Activated CD8-positive, alpha-beta T cell treated with anti-CD3 and anti-CD28 coated beads for 36 hours (primary cell): ENCODE results near the gene SEMG1. TPM values are rescaled to one million over a fixed set of nuclear protein-coding genes. Genes with fewer than 3 reads are reported as not detected.
A peak's percentile ranks its signal among the peaks of the same experiment; 100 is the strongest.

Source experiments
- ATAC-seq: fragments of 200-7000 bp; cut with Tn5 transposase; one replicate; pipeline ENCODE4 v1.10.0; 2021; ENCODE audit warnings: mild to moderate bottlenecking, moderate library complexity
- CTCF ChIA-PET: fragments of 350-600 bp; sonication (Branson Sonifier 250); formaldehyde crosslinking; loops from one replicate; lab custom pipeline; 2021; ENCODE audit warnings: antibody characterized with exemption; lab: Charles Lee
- POLR2A ChIA-PET: fragments of 350-600 bp; sonication (Branson Sonifier 250); formaldehyde crosslinking; loops from one replicate; lab custom pipeline; 2021; ENCODE audit warnings: antibody characterized with exemption; lab: Charles Lee
- DNase-seq: peaks from one replicate; pipeline ENCODE4 v3.0.0-alpha.2; 2020
- H3K27ac Mint-ChIP-seq: one replicate; pipeline ENCODE4 v1.8.0; 2021; ENCODE audit warnings: mild to moderate bottlenecking, mixed read lengths
- H3K27me3 Mint-ChIP-seq: one replicate; pipeline ENCODE4 v1.8.0; 2021; ENCODE audit warnings: mixed read lengths
- H3K36me3 Mint-ChIP-seq: one replicate; pipeline ENCODE4 v1.8.0; 2021; ENCODE audit warnings: low read depth, mixed read lengths
- H3K4me1 Mint-ChIP-seq: one replicate; pipeline ENCODE4 v1.8.0; 2021; ENCODE audit warnings: low read depth, mixed read lengths
- H3K4me3 Mint-ChIP-seq: one replicate; pipeline ENCODE4 v1.8.0; 2021; ENCODE audit warnings: mild to moderate bottlenecking, moderate library complexity, mixed read lengths
- H3K9me3 Mint-ChIP-seq: one replicate; pipeline ENCODE4 v1.8.0; 2021; ENCODE audit warnings: mixed read lengths
- CTCF ChIP-seq: fragments of 200-600 bp; IDR thresholded peaks from one replicate; pipeline ENCODE4 v1.8.0; 2022; ENCODE audit warnings: antibody characterized with exemption, mild to moderate bottlenecking
- intact Hi-C: fragments of 100-400 bp; cut with micrococcal nuclease; formaldehyde crosslinking; loops from one replicate; pipeline ENCODE4 v1.10.0; 2022
- total RNA-seq, 2 experiments: library from RNA; stranded (reverse); gene quantifications; one replicate each; pipeline ENCODE4 v1.2.3, GENCODE V29; 2021

The SEMG1 gene
- total RNA-seq, 2 experiments from 2014 or later: not detected

GRCh38 chr20:45218636-45219035 is 11.8 kb downstream of the SEMG1 start:
- POLR2A ChIA-PET: no interaction called here
- CTCF ChIA-PET: interaction anchor here (0.7 to 1.9 kb wide), 3 partner anchors 11 to 75 kb away, joined by 3 to 6 read pairs (median 4); no protein-coding TSS in a partner anchor
- no peaks in the 10 kb centered on the region for H3K4me1 Mint-ChIP-seq
- intact Hi-C loops: no loop called here
- peaks cover 34% of the 10 kb centered on the region for H3K27me3 Mint-ChIP-seq
- DNase-seq (no peak), ATAC-seq (no peak)
- no peak overlapping the region for H3K27ac Mint-ChIP-seq
- TF ChIP-seq CTCF: no peak
- H3K4me3 Mint-ChIP-seq: no peak overlapping the region
- H3K9me3 Mint-ChIP-seq: no peaks in the 10 kb centered on the region
- H3K36me3 Mint-ChIP-seq: no peaks in the 10 kb centered on the region

GRCh38 chr20:45221076-45221475 is 14.2 kb downstream of the SEMG1 start, which contains the start of gene SEMG2:
Gene SEMG2, plus strand, starts transcription at chr20:45221373. Its CDS starts 17 bp downstream, at chr20:45221390.
- no peaks in the 10 kb centered on the region for H3K9me3 Mint-ChIP-seq
- no peaks in the 10 kb centered on the region for H3K4me1 Mint-ChIP-seq
- H3K36me3 Mint-ChIP-seq: no peaks in the 10 kb centered on the region
- ATAC-seq: no peak
- no peak for TF ChIP-seq CTCF
- no peak within 1 kb of the TSS for H3K27ac Mint-ChIP-seq
- intact Hi-C loops: no loop called here
- no peak within 1 kb of the TSS for H3K4me3 Mint-ChIP-seq
- ChIA-PET CTCF (interaction anchor here (1.3 kb wide), 1 partner anchor 9 kb away, joined by 3 read pairs; no protein-coding TSS in a partner anchor), POLR2A (no interaction called here)
- no peak for DNase-seq
- peaks cover 30% of the 10 kb centered on the region for H3K27me3 Mint-ChIP-seq

- Mint-ChIP-seq H3K27me3 (peaks cover 30% of the 10 kb centered on the region), H3K4me3 (no peak overlapping the region), H3K4me1 (no peaks in the 10 kb centered on the region), H3K36me3 (no peaks in the 10 kb centered on the region), H3K9me3 (no peaks in the 10 kb centered on the region), H3K27ac (no peak overlapping the region)
- DNase-seq: no peak
- CTCF ChIA-PET: interaction anchor here (1.0 kb wide), 1 partner anchor 70 kb away, joined by 3 read pairs; no protein-coding TSS in a partner anchor
- TF ChIP-seq CTCF: no peak
- POLR2A ChIA-PET: no interaction called here
- ATAC-seq: no peak
- intact Hi-C loops: no loop called here
Measured at GRCh38 chr20:45223136-45223535, 16.3 kb downstream of the SEMG1 start.

GRCh38 chr20:45226287-45226686 is 19.5 kb downstream of the SEMG1 start:
- Mint-ChIP-seq H3K36me3 (no peaks in the 10 kb centered on the region), H3K9me3 (no peaks in the 10 kb centered on the region), H3K27ac (no peak overlapping the region), H3K4me1 (no peaks in the 10 kb centered on the region), H3K27me3 (peaks cover 30% of the 10 kb centered on the region), H3K4me3 (no peak overlapping the region)
- ATAC-seq: no peak
- no peak for DNase-seq
- intact Hi-C loops: no loop called here
- TF ChIP-seq CTCF: no peak
- POLR2A ChIA-PET: no interaction called here
- CTCF ChIA-PET: interaction anchor here (0.5 kb wide), 1 partner anchor 181 kb away, joined by 4 read pairs; no protein-coding TSS in a partner anchor

- H3K4me3 Mint-ChIP-seq: no peak overlapping the region
- POLR2A ChIA-PET: no interaction called here
- ATAC-seq (peak; percentile 73), DNase-seq (peak; percentile 78)
- H3K27ac Mint-ChIP-seq: no peak overlapping the region
- no peaks in the 10 kb centered on the region for H3K36me3 Mint-ChIP-seq
- peaks cover 24% of the 10 kb centered on the region for H3K27me3 Mint-ChIP-seq
- intact Hi-C loops: no loop called here
- no peaks in the 10 kb centered on the region for H3K4me1 Mint-ChIP-seq
- peak; percentile 79 for TF ChIP-seq CTCF
- CTCF ChIA-PET: interaction anchor here (0.6 to 2.3 kb wide), 15 partner anchors 9 to 222 kb away, joined by 3 to 10 read pairs (median 4); no protein-coding TSS in a partner anchor
- H3K9me3 Mint-ChIP-seq: peaks cover 2% of the 10 kb centered on the region
Measured at GRCh38 chr20:45229264-45230056, 22.6 kb downstream of the SEMG1 start.
